Nephron (organoid): Measurements from ENCODE around the gene MTA3.
A peak's percentile ranks its signal among the peaks of the same experiment; 100 is the strongest.

Source experiments
- H3K27ac Mint-ChIP-seq, 3 experiments: 2 replicates each; pipeline ENCODE4 v1.8.0; 2020; ENCODE audit warnings: mixed read lengths in 3 of 3, mild to moderate bottlenecking in 2 of 3, moderate library complexity in 1 of 3
- H3K27me3 Mint-ChIP-seq: 2 replicates; pipeline ENCODE4 v1.8.0; 2021; ENCODE audit warnings: low read depth, mild to moderate bottlenecking, moderate library complexity, mixed read lengths
- H3K36me3 Mint-ChIP-seq: 2 replicates; pipeline ENCODE4 v1.8.0; 2020; ENCODE audit warnings: low read depth, mixed read lengths
- H3K4me1 Mint-ChIP-seq: 2 replicates; pipeline ENCODE4 v1.8.0; 2020; ENCODE audit warnings: mixed read lengths
- H3K4me3 Mint-ChIP-seq, 3 experiments: 2 replicates each; pipeline ENCODE4 v1.8.0; 2020; ENCODE audit warnings: mild to moderate bottlenecking in 3 of 3, mixed read lengths in 3 of 3, moderate library complexity in 2 of 3
- H3K9me3 Mint-ChIP-seq: 2 replicates; pipeline ENCODE4 v1.8.0; 2020; ENCODE audit warnings: mixed read lengths
- CTCF ChIP-seq, 3 experiments: fragments of 200-600 bp; sonication (generic); IDR thresholded peaks; one replicate each; pipeline ENCODE4 v1.5.0; 2021; ENCODE audit warnings: antibody characterized with exemption in 3 of 3; ENCODE audit not compliant: unreplicated experiment in 3 of 3

Gene MTA3

GRCh38 chr2:42588121-42588520 lies 19.7 kb downstream of the MTA3 start:
- Mint-ChIP-seq H3K36me3 (peaks cover 52% of the 10 kb centered on the region), H3K9me3 (no peaks in the 10 kb centered on the region), H3K4me1 (no peaks in the 10 kb centered on the region), H3K4me3 (no peak overlapping the region), H3K27ac (no peak overlapping the region), H3K27me3 (no peaks in the 10 kb centered on the region)
- no peak for TF ChIP-seq CTCF (IDR thresholded peaks at IDR 0.05; ENCODE audit: unreplicated experiment in 3 of 3)

GRCh38 chr2:42590176-42590575 lies 21.7 kb downstream of the MTA3 start:
- H3K4me1 Mint-ChIP-seq: no peaks in the 10 kb centered on the region
- H3K4me3 Mint-ChIP-seq: no peak overlapping the region
- no peaks in the 10 kb centered on the region for H3K9me3 Mint-ChIP-seq
- no peak overlapping the region for H3K27ac Mint-ChIP-seq
- H3K36me3 Mint-ChIP-seq: peaks cover 48% of the 10 kb centered on the region
- no peaks in the 10 kb centered on the region for H3K27me3 Mint-ChIP-seq
- no peak for TF ChIP-seq CTCF (IDR thresholded peaks at IDR 0.05; ENCODE audit: unreplicated experiment in 3 of 3)

- no peak overlapping the region for H3K4me3 Mint-ChIP-seq
These were observed 24.9 kb downstream of the MTA3 start for GRCh38 chr2:42593282-42593681.

GRCh38 chr2:42598656-42599055 lies 30.2 kb downstream of the MTA3 start:
- Mint-ChIP-seq H3K36me3 (peaks cover 37% of the 10 kb centered on the region), H3K27ac (peak overlapping the region in 1 of 3 experiments; percentile 56), H3K4me3 (no peak overlapping the region), H3K9me3 (peaks cover 2% of the 10 kb centered on the region), H3K27me3 (no peaks in the 10 kb centered on the region), H3K4me1 (no peaks in the 10 kb centered on the region)
- no peak for TF ChIP-seq CTCF (IDR thresholded peaks at IDR 0.05; ENCODE audit: unreplicated experiment in 3 of 3)

More at GRCh38 chr2:42593282-42593681, 24.9 kb downstream of the MTA3 start:
- TF ChIP-seq CTCF (IDR thresholded peaks at IDR 0.05; ENCODE audit: unreplicated experiment in 3 of 3): no peak
- no peak overlapping the region for H3K27ac Mint-ChIP-seq
- no peaks in the 10 kb centered on the region for H3K27me3 Mint-ChIP-seq
- no peaks in the 10 kb centered on the region for H3K9me3 Mint-ChIP-seq
- no peaks in the 10 kb centered on the region for H3K4me1 Mint-ChIP-seq
- peaks cover 37% of the 10 kb centered on the region for H3K36me3 Mint-ChIP-seq

- Mint-ChIP-seq H3K4me3 (no peak overlapping the region), H3K27me3 (no peaks in the 10 kb centered on the region), H3K4me1 (no peaks in the 10 kb centered on the region), H3K27ac (no peak overlapping the region), H3K9me3 (peaks cover 2% of the 10 kb centered on the region), H3K36me3 (peaks cover 30% of the 10 kb centered on the region)
- no peak for TF ChIP-seq CTCF (IDR thresholded peaks at IDR 0.05; ENCODE audit: unreplicated experiment in 3 of 3)
These were observed 32.6 kb downstream of the MTA3 start for GRCh38 chr2:42601076-42601475.

- H3K9me3 Mint-ChIP-seq: peaks cover 5% of the 10 kb centered on the region
- no peaks in the 10 kb centered on the region for H3K27me3 Mint-ChIP-seq
- no peaks in the 10 kb centered on the region for H3K4me1 Mint-ChIP-seq
- no peak for TF ChIP-seq CTCF (IDR thresholded peaks at IDR 0.05; ENCODE audit: unreplicated experiment in 3 of 3)
- H3K27ac Mint-ChIP-seq: peak overlapping the region in 2 of 3 experiments; percentile 18 to 56
- H3K36me3 Mint-ChIP-seq: peaks cover 36% of the 10 kb centered on the region
- no peak overlapping the region for H3K4me3 Mint-ChIP-seq
These were observed 33.9 kb downstream of the MTA3 start for GRCh38 chr2:42602218-42602875.
